ENCODE measurements around the gene S100A11.

The S100A11 gene

GRCh38 chr1:151990058-151990855 is 46.5 kb downstream of the S100A11 start:
- in situ Hi-C loops (cut with HindIII; ENCODE audit: low sequenced_read_pairs), result no loop called here
- TF ChIP-seq CTCF (IDR thresholded peaks at IDR 0.05; ENCODE audit: low read depth, low read length), result no peak
- H3K4me3 ChIP-seq (ENCODE audit: low read depth, low read length), result peak overlapping the region; percentile 97
- DNase-seq (ENCODE audit: low read depth, low spot score), result no peak

- in situ Hi-C loops (cut with HindIII; ENCODE audit: low sequenced_read_pairs), result no loop called here
- peak; percentile 88 for DNase-seq (ENCODE audit: low read depth, low spot score)
- H3K4me3 ChIP-seq (ENCODE audit: low read depth, low read length), result peak overlapping the region; percentile 97
- no peak for TF ChIP-seq CTCF (IDR thresholded peaks at IDR 0.05; ENCODE audit: low read depth, low read length)
Observed at GRCh38 chr1:151989211-151989862, 47.5 kb downstream of the S100A11 start.

- no peak overlapping the region for H3K4me3 ChIP-seq (ENCODE audit: low read depth, low read length)
- no peak for TF ChIP-seq CTCF (IDR thresholded peaks at IDR 0.05; ENCODE audit: low read depth, low read length)
- DNase-seq (ENCODE audit: low read depth, low spot score), result peak; percentile 75
- in situ Hi-C loops (cut with HindIII; ENCODE audit: low sequenced_read_pairs), result no loop called here
Observed at GRCh38 chr1:151988405-151988923, 48.3 kb downstream of the S100A11 start.

- in situ Hi-C loops (cut with HindIII; ENCODE audit: low sequenced_read_pairs), result no loop called here
- DNase-seq (ENCODE audit: low read depth, low spot score), result no peak
- no peak for TF ChIP-seq CTCF (IDR thresholded peaks at IDR 0.05; ENCODE audit: low read depth, low read length)
- H3K4me3 ChIP-seq (ENCODE audit: low read depth, low read length), result no peak overlapping the region
Observed at GRCh38 chr1:151986501-151987190, 50.2 kb downstream of the S100A11 start.

- TF ChIP-seq CTCF (IDR thresholded peaks at IDR 0.05; ENCODE audit: low read depth, low read length), result no peak
- in situ Hi-C loops (cut with HindIII; ENCODE audit: low sequenced_read_pairs), result no loop called here
- DNase-seq (ENCODE audit: low read depth, low spot score), result no peak
- no peak overlapping the region for H3K4me3 ChIP-seq (ENCODE audit: low read depth, low read length)
Observed at GRCh38 chr1:151985768-151986167, 51.0 kb downstream of the S100A11 start.

- in situ Hi-C loops (cut with HindIII; ENCODE audit: low sequenced_read_pairs), result no loop called here
- no peak for DNase-seq (ENCODE audit: low read depth, low spot score)
Observed at GRCh38 chr1:151985270-151985669, 51.5 kb downstream of the S100A11 start.

More at GRCh38 chr1:151985270-151985669, 51.5 kb downstream of the S100A11 start:
- no peak overlapping the region for H3K4me3 ChIP-seq (ENCODE audit: low read depth, low read length)
- no peak for TF ChIP-seq CTCF (IDR thresholded peaks at IDR 0.05; ENCODE audit: low read depth, low read length)
